HepG2 (cell line): Measurements from ENCODE around the gene LMOD2.
"Not testable (repeated sequence)": the region's sequence is repeated elsewhere in the genome, so short reads cannot be mapped to it uniquely, and the experiment has no call there.

Experiments used
- DNMT1 ChIP-seq: sonication (generic); formaldehyde crosslinking; IDR thresholded peaks from 2 replicates; pipeline ENCODE4 v1.5.1; 2020; ENCODE audit warnings: mild to moderate bottlenecking, missing genetic modification reagents
- EZH2 ChIP-seq: conservative IDR thresholded peaks from 2 replicates; pipeline ENCODE4 v1.6.1; 2012; ENCODE audit warnings: mild to moderate bottlenecking, low read depth, low read length, moderate library complexity
- HDAC2 ChIP-seq: sonication (generic); formaldehyde crosslinking; IDR thresholded peaks from 2 replicates; pipeline ENCODE4 v1.4.0; 2020; ENCODE audit warnings: missing genetic modification reagents
- HMG20B ChIP-seq: conservative IDR thresholded peaks from 2 replicates; pipeline ENCODE4 v1.6.1; 2016; ENCODE audit warnings: missing genetic modification reagents, missing compliant biosample characterization
- ONECUT2 ChIP-seq: sonication (generic); formaldehyde crosslinking; IDR thresholded peaks from 2 replicates; pipeline ENCODE4 v1.4.0; 2020; ENCODE audit warnings: missing genetic modification reagents
- TCF12 ChIP-seq, 2 experiments: fragments of 450-650 bp in 1 of 2; sonication (generic) in 1 of 2; formaldehyde crosslinking in 1 of 2; IDR thresholded peaks; 2 replicates each; pipeline versions ENCODE4 v1.6.1 to v1.8.0; 2017 to 2022; ENCODE audit warnings: antibody characterized with exemption in 1 of 2, mild to moderate bottlenecking in 1 of 2, missing genetic modification reagents in 1 of 2, moderate library complexity in 1 of 2
- ZFP1 ChIP-seq: IDR thresholded peaks from 2 replicates; pipeline ENCODE4 v1.6.1; 2016
- ZNF543 ChIP-seq: sonication (generic); formaldehyde crosslinking; IDR thresholded peaks from 2 replicates; pipeline ENCODE4 v1.4.0; 2020; ENCODE audit warnings: mild to moderate bottlenecking, missing genetic modification reagents
- ZSCAN20 ChIP-seq: sonication (generic); formaldehyde crosslinking; IDR thresholded peaks from 2 replicates; pipeline ENCODE4 v1.4.0; 2020; ENCODE audit warnings: missing genetic modification reagents, mild to moderate bottlenecking, borderline replicate concordance
- TF ChIP-seq, protein P1 (sequence below): sonication (generic); formaldehyde crosslinking; IDR thresholded peaks from 2 replicates; pipeline ENCODE4 v1.5.0; 2020; ENCODE audit warnings: mild to moderate bottlenecking, missing genetic modification reagents, moderate library complexity
- TF ChIP-seq, protein P2 (sequence below): sonication (generic); formaldehyde crosslinking; IDR thresholded peaks from 2 replicates; pipeline ENCODE4 v1.8.1; 2022; ENCODE audit warnings: mild to moderate bottlenecking, missing genetic modification reagents

DNA sequence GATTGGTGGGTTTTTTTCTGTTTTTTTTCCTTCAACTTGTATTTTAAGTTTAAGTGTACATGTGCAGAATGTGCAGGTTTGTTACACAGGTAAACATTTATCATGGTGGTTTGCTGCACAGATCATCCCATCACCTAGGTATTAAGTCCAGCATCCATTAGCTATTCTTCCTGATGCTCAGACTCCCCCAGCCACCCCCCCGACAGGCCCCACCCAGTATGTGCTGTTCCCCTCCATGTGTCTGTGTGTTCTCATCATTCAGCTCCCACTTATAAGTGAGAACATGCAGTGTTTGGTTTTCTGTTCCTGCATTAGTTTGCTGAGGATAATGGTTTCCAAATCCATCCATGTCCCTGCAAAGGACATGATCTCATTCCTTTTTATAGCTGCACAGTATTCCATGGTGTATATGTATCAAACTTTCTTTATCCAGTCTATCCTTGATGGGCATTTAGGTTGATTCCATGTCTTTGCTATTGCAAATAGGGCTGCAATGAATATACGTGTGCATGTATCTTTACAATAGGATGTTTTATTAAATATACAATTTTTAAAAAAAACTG is 21.6 kb upstream of the LMOD2 start:
- not testable (repeated sequence) for TF ChIP-seq ONECUT2 (CRISPR knock-in tag); DNMT1 (CRISPR knock-in tag); ZNF543 (CRISPR knock-in tag); ZSCAN20 (CRISPR knock-in tag); EZH2; ZFP1; HDAC2; TCF12 (IDR thresholded peaks at IDR 0.05); TCF12 (CRISPR knock-in tag; IDR thresholded peaks at IDR 0.05); HMG20B (CRISPR knock-in tag)
- TF ChIP-seq, protein P1, sequence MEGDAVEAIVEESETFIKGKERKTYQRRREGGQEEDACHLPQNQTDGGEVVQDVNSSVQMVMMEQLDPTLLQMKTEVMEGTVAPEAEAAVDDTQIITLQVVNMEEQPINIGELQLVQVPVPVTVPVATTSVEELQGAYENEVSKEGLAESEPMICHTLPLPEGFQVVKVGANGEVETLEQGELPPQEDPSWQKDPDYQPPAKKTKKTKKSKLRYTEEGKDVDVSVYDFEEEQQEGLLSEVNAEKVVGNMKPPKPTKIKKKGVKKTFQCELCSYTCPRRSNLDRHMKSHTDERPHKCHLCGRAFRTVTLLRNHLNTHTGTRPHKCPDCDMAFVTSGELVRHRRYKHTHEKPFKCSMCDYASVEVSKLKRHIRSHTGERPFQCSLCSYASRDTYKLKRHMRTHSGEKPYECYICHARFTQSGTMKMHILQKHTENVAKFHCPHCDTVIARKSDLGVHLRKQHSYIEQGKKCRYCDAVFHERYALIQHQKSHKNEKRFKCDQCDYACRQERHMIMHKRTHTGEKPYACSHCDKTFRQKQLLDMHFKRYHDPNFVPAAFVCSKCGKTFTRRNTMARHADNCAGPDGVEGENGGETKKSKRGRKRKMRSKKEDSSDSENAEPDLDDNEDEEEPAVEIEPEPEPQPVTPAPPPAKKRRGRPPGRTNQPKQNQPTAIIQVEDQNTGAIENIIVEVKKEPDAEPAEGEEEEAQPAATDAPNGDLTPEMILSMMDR (CRISPR knock-in tag), result not testable (repeated sequence)
- TF ChIP-seq, protein P2, sequence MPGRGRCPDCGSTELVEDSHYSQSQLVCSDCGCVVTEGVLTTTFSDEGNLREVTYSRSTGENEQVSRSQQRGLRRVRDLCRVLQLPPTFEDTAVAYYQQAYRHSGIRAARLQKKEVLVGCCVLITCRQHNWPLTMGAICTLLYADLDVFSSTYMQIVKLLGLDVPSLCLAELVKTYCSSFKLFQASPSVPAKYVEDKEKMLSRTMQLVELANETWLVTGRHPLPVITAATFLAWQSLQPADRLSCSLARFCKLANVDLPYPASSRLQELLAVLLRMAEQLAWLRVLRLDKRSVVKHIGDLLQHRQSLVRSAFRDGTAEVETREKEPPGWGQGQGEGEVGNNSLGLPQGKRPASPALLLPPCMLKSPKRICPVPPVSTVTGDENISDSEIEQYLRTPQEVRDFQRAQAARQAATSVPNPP (CRISPR knock-in tag), result not testable (repeated sequence)
